K562 (cell line): ENCODE results near the gene CTSZ. TPM values are rescaled to one million over a fixed set of nuclear protein-coding genes. Genes with fewer than 3 reads are reported as not detected.

ENCODE experiments used
- ATF3 ChIP-seq, 2 experiments: fragments of 450-650 bp in 1 of 2; sonication (generic) in 1 of 2; formaldehyde crosslinking in 1 of 2; IDR thresholded peaks in 1 of 2; conservative IDR thresholded peaks in 1 of 2; 2 replicates each; pipeline versions ENCODE4 v1.6.1 to v1.8.1; 2016 to 2023; ENCODE audit warnings: mild to moderate bottlenecking in 2 of 2, moderate library complexity in 2 of 2, inconsistent platforms in 1 of 2, missing genetic modification reagents in 1 of 2
- BCOR ChIP-seq: fragments of 450-650 bp; IDR thresholded peaks from 2 replicates; pipeline ENCODE4 v1.6.1; 2016
- NFXL1 ChIP-seq: fragments of 450-650 bp; formaldehyde crosslinking; IDR thresholded peaks from 2 replicates; pipeline ENCODE4 v1.4.0; 2021; ENCODE audit warnings: mild to moderate bottlenecking
- POLR3A ChIP-seq: IDR thresholded peaks from 2 replicates; pipeline ENCODE4 v1.6.1; 2011; ENCODE audit warnings: borderline replicate concordance, mild to moderate bottlenecking, moderate library complexity; ENCODE audit not compliant: insufficient read length, insufficient read depth; ENCODE audit errors: extremely low read depth
- RBFOX2 ChIP-seq: fragments of 200-400 bp; formaldehyde crosslinking; IDR thresholded peaks from 2 replicates; pipeline ENCODE4 v1.6.1; 2017; ENCODE audit warnings: low read depth, mild to moderate bottlenecking, low read length, moderate library complexity
- RERE ChIP-seq: sonication (generic); formaldehyde crosslinking; IDR thresholded peaks from 2 replicates; pipeline ENCODE4 v1.8.0; 2023; ENCODE audit warnings: missing genetic modification reagents, mild to moderate bottlenecking, borderline replicate concordance
- TRIM28 ChIP-seq: fragments of 450-650 bp; IDR thresholded peaks from 2 replicates; pipeline ENCODE4 v1.6.1; 2017
- TSC22D4 ChIP-seq: fragments of 450-650 bp; IDR thresholded peaks from 2 replicates; pipeline ENCODE4 v1.6.1; 2016; ENCODE audit warnings: missing genetic modification characterization, missing biosample characterization, control low read depth
- ZNF133 ChIP-seq: fragments of 250-450 bp; sonication (Bioruptor Pico); IDR thresholded peaks from 2 replicates; pipeline ENCODE4 v1.4.0; 2020; ENCODE audit warnings: mild to moderate bottlenecking
- polyA plus RNA-seq, 8 experiments: library from polyadenylated mRNA; depleted of rRNA in 4 of 8; stranded (reverse) in 5 of 8; unstranded in 3 of 8; fragments of >200 nt; fragmentation: Nextera tagmentation in 2 of 8; fragmentation: Illumina TruSeq in 1 of 8; extraction: Ambion mirVana in 2 of 8; extraction: Trizol in 1 of 8; gene quantifications; 2 replicates each; pipeline versions ENCODE4 v1.2.1 to v1.2.3, GENCODE V29; 2011 to 2014; ENCODE audit warnings: inconsistent platforms in 1 of 8, missing spikeins in 1 of 8
- total RNA-seq, 7 experiments: library from RNA; depleted of rRNA in 6 of 7; stranded (reverse); fragments of >200 nt in 6 of 7; fragmentation: Illumina TruSeq in 2 of 7; extraction: Trizol in 2 of 7; gene quantifications; 2 replicates each; pipeline versions ENCODE4 v1.2.1 to v1.2.3, GENCODE V29; 2011 to 2021; ENCODE audit warnings: low replicate concordance in 1 of 7
- TF ChIP-seq, protein P1 (sequence below), 2 experiments: fragments of 450-650 bp in 1 of 2; sonication (generic) in 1 of 2; formaldehyde crosslinking in 1 of 2; IDR thresholded peaks; 2 replicates each; pipeline versions ENCODE4 v1.7.1 to v1.9.0; 2016 to 2022; ENCODE audit warnings: inconsistent platforms in 1 of 2, mild to moderate bottlenecking in 1 of 2, missing genetic modification reagents in 1 of 2

The CTSZ gene
- total and polyA plus RNA-seq, 9 of the 15 experiments (the other 6 are each of a cell fraction or from before 2014, with no cell fraction given) = 1.6 to 143 (median 82.8) TPM

DNA sequence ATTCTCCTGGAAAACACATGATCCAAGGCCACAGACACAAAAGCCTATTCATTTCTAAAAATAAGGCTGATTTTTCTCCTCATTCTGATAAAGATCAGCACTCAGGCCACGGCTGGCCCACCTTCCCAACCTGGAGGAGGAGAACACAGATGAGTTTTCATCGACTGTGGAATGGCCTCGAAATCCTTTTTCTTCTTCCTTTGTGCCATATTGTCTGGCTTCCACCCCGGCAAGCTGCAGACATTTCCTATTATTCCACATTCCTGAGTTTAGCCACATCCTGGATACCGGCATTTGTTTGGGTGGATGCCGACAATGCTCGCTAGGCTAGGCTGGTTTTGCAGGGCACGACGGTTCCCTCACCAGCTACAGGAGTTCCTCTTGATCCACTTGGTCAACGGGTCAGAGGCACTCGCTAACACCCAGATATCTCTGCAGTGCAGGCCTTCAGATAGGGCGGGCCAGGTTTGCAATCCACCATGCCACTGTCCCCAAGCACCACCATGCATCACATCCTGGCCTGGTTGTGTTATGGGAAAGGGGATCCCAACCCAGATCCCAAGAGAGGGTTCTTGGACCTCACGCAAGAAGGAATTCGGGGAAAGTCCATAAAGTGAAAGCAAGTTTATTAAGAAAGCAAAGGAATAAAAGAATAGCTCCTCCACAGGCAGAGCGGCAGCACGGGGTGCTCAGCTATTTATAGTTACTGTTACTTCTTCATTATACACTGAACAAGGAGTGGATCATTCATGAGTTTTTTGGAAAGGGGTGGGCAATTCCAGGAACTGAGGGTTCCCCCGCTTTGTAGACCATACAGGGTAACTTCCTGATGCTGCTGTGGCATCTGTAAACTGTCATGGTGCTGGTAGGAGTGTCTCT lies 4.2 kb upstream of the CTSZ start (continued):
- no peak for TF ChIP-seq ATF3 (IDR thresholded peaks at IDR 0.05)
- no peak for TF ChIP-seq ATF3 (CRISPR knock-in tag; conservative IDR thresholded peaks at IDR 0.05)
- no peak for TF ChIP-seq RERE
- TF ChIP-seq, protein P1, sequence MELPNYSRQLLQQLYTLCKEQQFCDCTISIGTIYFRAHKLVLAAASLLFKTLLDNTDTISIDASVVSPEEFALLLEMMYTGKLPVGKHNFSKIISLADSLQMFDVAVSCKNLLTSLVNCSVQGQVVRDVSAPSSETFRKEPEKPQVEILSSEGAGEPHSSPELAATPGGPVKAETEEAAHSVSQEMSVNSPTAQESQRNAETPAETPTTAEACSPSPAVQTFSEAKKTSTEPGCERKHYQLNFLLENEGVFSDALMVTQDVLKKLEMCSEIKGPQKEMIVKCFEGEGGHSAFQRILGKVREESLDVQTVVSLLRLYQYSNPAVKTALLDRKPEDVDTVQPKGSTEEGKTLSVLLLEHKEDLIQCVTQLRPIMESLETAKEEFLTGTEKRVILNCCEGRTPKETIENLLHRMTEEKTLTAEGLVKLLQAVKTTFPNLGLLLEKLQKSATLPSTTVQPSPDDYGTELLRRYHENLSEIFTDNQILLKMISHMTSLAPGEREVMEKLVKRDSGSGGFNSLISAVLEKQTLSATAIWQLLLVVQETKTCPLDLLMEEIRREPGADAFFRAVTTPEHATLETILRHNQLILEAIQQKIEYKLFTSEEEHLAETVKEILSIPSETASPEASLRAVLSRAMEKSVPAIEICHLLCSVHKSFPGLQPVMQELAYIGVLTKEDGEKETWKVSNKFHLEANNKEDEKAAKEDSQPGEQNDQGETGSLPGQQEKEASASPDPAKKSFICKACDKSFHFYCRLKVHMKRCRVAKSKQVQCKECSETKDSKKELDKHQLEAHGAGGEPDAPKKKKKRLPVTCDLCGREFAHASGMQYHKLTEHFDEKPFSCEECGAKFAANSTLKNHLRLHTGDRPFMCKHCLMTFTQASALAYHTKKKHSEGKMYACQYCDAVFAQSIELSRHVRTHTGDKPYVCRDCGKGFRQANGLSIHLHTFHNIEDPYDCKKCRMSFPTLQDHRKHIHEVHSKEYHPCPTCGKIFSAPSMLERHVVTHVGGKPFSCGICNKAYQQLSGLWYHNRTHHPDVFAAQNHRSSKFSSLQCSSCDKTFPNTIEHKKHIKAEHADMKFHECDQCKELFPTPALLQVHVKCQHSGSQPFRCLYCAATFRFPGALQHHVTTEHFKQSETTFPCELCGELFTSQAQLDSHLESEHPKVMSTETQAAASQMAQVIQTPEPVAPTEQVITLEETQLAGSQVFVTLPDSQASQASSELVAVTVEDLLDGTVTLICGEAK (IDR thresholded peaks at IDR 0.05) = no peak
- TF ChIP-seq, protein P1 (CRISPR knock-in tag; IDR thresholded peaks at IDR 0.05) = no peak
- no peak for TF ChIP-seq NFXL1 (CRISPR knock-in tag)
- TF ChIP-seq TRIM28 = no peak
- TF ChIP-seq TSC22D4 (tag) = no peak
- TF ChIP-seq ZNF133 (CRISPR knock-in tag) = no peak
- 0 out of 2 replicates have a peak, but pooled peaks have one; percentile 38 for TF ChIP-seq RBFOX2
- TF ChIP-seq BCOR = no peak
- TF ChIP-seq POLR3A = no peak
